Measurements from ENCODE around the gene SCFD2. TPM values are rescaled to one million over a fixed set of nuclear protein-coding genes. Genes with fewer than 3 reads are reported as not detected.

Gene SCFD2
- total RNA-seq, 1 experiment from 2014 or later = 8.4 TPM

DNA sequence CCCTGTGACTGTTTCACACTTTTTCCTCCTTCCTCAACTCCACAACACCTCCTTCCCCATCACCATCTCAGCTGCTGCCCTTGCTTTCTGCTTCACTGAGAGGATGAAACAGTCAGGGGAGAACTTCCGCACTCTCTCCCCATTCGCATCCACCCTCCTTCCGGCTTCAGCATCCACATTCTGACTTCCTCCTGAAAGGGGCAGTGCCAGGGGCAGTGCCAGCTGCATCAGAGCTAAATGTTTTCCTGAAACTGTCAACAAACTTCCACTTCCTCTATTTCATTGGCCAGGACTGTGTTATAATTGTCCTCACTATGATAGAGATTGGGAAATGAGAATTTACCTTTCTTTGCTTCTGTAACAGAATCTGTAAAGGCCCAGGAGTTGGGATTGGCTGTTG lies 521.9 kb downstream of the SCFD2 start:
- Histone ChIP-seq H3K4me1 (ENCODE audit: insufficient read depth, low read length, poor library complexity, severe bottlenecking) (no peaks in the 10 kb centered on the region), H3K36me3 (ENCODE audit: insufficient read depth, low read length, poor library complexity, severe bottlenecking) (no peaks in the 10 kb centered on the region), H3K9me3 (ENCODE audit: low read depth, low read length, poor library complexity, severe bottlenecking) (no peaks in the 10 kb centered on the region), H3K4me3 (ENCODE audit: low read depth, low read length, poor library complexity, severe bottlenecking) (no peak overlapping the region), H3K27me3 (replicated peaks; ENCODE audit: insufficient read depth, low read depth, low read length, poor library complexity) (no peaks in the 10 kb centered on the region), H3K27ac (ENCODE audit: low read depth, low read length, poor library complexity, severe bottlenecking) (no peak overlapping the region)
- DNase-seq (ENCODE audit: low spot score) = no peak
- ChIA-PET CTCF (no interaction called here), POLR2A (ENCODE audit: low non-redundant PET) (no interaction called here)
- intact Hi-C loops (cut with micrococcal nuclease; ENCODE audit: unreplicated experiment) = no loop called here
- BruUV-seq (replicated peaks) = no TSS peak
- no peak for TF ChIP-seq EZH2 (IDR thresholded peaks at IDR 0.05; ENCODE audit: borderline replicate concordance, low read depth, low read length, poor library complexity, severe bottlenecking)
- TF ChIP-seq CTCF (conservative IDR thresholded peaks at IDR 0.05; ENCODE audit: low read depth, low read length) = no peak

DNA sequence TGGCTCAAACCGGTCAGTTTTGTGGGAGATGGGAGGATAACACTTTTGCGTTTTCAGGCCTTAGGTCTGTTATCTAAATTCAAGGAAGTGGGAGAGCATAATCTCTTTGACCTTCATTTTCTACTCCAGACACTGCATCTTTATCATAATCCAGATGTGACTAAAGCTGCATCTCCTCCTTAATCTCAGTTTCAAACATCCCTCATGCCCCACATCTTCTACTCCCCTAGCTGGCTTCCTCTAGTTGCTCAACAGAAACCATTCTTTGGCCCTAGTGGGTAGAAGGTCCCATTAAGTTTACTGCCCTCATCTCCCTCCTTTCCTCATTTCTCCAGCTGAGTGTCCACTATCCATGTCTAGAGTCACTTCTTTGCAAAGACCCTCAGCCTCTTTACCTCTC lies 522.5 kb downstream of the SCFD2 start:
- Histone ChIP-seq H3K4me3 (ENCODE audit: low read depth, low read length, poor library complexity, severe bottlenecking) (no peak overlapping the region), H3K4me1 (ENCODE audit: insufficient read depth, low read length, poor library complexity, severe bottlenecking) (no peaks in the 10 kb centered on the region), H3K27ac (ENCODE audit: low read depth, low read length, poor library complexity, severe bottlenecking) (no peak overlapping the region), H3K9me3 (ENCODE audit: low read depth, low read length, poor library complexity, severe bottlenecking) (no peaks in the 10 kb centered on the region), H3K27me3 (replicated peaks; ENCODE audit: insufficient read depth, low read depth, low read length, poor library complexity) (no peaks in the 10 kb centered on the region), H3K36me3 (ENCODE audit: insufficient read depth, low read length, poor library complexity, severe bottlenecking) (no peaks in the 10 kb centered on the region)
- BruUV-seq (replicated peaks) = no TSS peak
- POLR2A ChIA-PET (ENCODE audit: low non-redundant PET) = no interaction called here
- intact Hi-C loops (cut with micrococcal nuclease; ENCODE audit: unreplicated experiment) = no loop called here
- CTCF ChIA-PET = no interaction called here
- no peak for DNase-seq (ENCODE audit: low spot score)
- no peak for TF ChIP-seq CTCF (conservative IDR thresholded peaks at IDR 0.05; ENCODE audit: low read depth, low read length)
- TF ChIP-seq EZH2 (IDR thresholded peaks at IDR 0.05; ENCODE audit: borderline replicate concordance, low read depth, low read length, poor library complexity, severe bottlenecking) = no peak

- no peak overlapping the region for H3K4me3 ChIP-seq (ENCODE audit: low read depth, low read length, poor library complexity, severe bottlenecking)
- H3K4me1 ChIP-seq (ENCODE audit: insufficient read depth, low read length, poor library complexity, severe bottlenecking) = no peaks in the 10 kb centered on the region
- intact Hi-C loops (cut with micrococcal nuclease; ENCODE audit: unreplicated experiment) = no loop called here
- no peak overlapping the region for H3K27ac ChIP-seq (ENCODE audit: low read depth, low read length, poor library complexity, severe bottlenecking)
- no peaks in the 10 kb centered on the region for H3K27me3 ChIP-seq (replicated peaks; ENCODE audit: insufficient read depth, low read depth, low read length, poor library complexity)
- no TSS peak for BruUV-seq (replicated peaks)
- CTCF ChIA-PET = no interaction called here
- H3K9me3 ChIP-seq (ENCODE audit: low read depth, low read length, poor library complexity, severe bottlenecking) = no peaks in the 10 kb centered on the region
- DNase-seq (ENCODE audit: low spot score) = no peak
- H3K36me3 ChIP-seq (ENCODE audit: insufficient read depth, low read length, poor library complexity, severe bottlenecking) = no peaks in the 10 kb centered on the region
- TF ChIP-seq EZH2 (IDR thresholded peaks at IDR 0.05; ENCODE audit: borderline replicate concordance, low read depth, low read length, poor library complexity, severe bottlenecking) (no peak), CTCF (conservative IDR thresholded peaks at IDR 0.05; ENCODE audit: low read depth, low read length) (no peak)
- POLR2A ChIA-PET (ENCODE audit: low non-redundant PET) = no interaction called here
Measured at GRCh38 chr4:52842792-52843191, 523.1 kb downstream of the SCFD2 start.

All from A673 (cell line).